Hepatocyte (in vitro differentiated cells): Measurements from ENCODE around the gene MFN2. TPM values are rescaled to one million over a fixed set of nuclear protein-coding genes. Genes with fewer than 3 reads are reported as not detected.
A peak's percentile ranks its signal among the peaks of the same experiment; 100 is the strongest.

Experiments used
- DNase-seq: peaks from one replicate; pipeline ENCODE4 v3.0.0-alpha.2; 2016; ENCODE audit warnings: low spot score
- H2AFZ ChIP-seq: fragments of 200-600 bp; sonication (generic); 2 replicates; pipeline ENCODE4 v1.6.0; 2016; ENCODE audit warnings: antibody characterized with exemption, mild to moderate bottlenecking
- H3K27ac ChIP-seq: fragments of 200-600 bp; sonication (generic); 2 replicates; pipeline ENCODE4 v1.5.1; 2016; ENCODE audit warnings: mild to moderate bottlenecking
- H3K27me3 ChIP-seq: fragments of 200-600 bp; sonication (generic); 2 replicates; pipeline ENCODE4 v1.6.1; 2016
- H3K36me3 ChIP-seq: fragments of 200-600 bp; sonication (generic); replicated peaks from 2 replicates; pipeline ENCODE4 v1.5.1; 2016; ENCODE audit warnings: low read depth; ENCODE audit not compliant: insufficient read depth
- H3K4me1 ChIP-seq: fragments of 200-600 bp; sonication (generic); 2 replicates; pipeline ENCODE4 v1.5.1; 2016; ENCODE audit warnings: mild to moderate bottlenecking, moderate library complexity; ENCODE audit not compliant: insufficient read depth
- H3K4me2 ChIP-seq: fragments of 200-600 bp; sonication (generic); 2 replicates; pipeline ENCODE4 v1.6.0; 2016
- H3K4me3 ChIP-seq: fragments of 200-600 bp; sonication (generic); 2 replicates; pipeline ENCODE4 v1.5.1; 2016; ENCODE audit warnings: mild to moderate bottlenecking
- H3K79me2 ChIP-seq: fragments of 200-600 bp; sonication (generic); 2 replicates; pipeline ENCODE4 v1.6.0; 2017; ENCODE audit warnings: mild to moderate bottlenecking
- H3K9me2 ChIP-seq: fragments of 200-600 bp; sonication (generic); replicated peaks from 2 replicates; pipeline ENCODE4 v1.6.0; 2017; ENCODE audit warnings: mild to moderate bottlenecking; ENCODE audit not compliant: insufficient read depth
- H3K9me3 ChIP-seq: fragments of 200-600 bp; sonication (generic); 2 replicates; pipeline ENCODE4 v1.5.1; 2016; ENCODE audit warnings: low read depth, mild to moderate bottlenecking
- H4K20me1 ChIP-seq: fragments of 200-600 bp; sonication (generic); 2 replicates; pipeline ENCODE4 v1.6.0; 2016; ENCODE audit warnings: mild to moderate bottlenecking; ENCODE audit not compliant: insufficient read depth, poor library complexity, severe bottlenecking
- CTCF ChIP-seq: fragments of 200-600 bp; sonication (generic); IDR thresholded peaks from 2 replicates; pipeline ENCODE4 v1.5.1; 2016; ENCODE audit warnings: antibody characterized with exemption, mild to moderate bottlenecking; ENCODE audit not compliant: poor library complexity
- EZH2 ChIP-seq: fragments of 200-600 bp; sonication (generic); IDR thresholded peaks from 2 replicates; pipeline ENCODE4 v1.6.1; 2016; ENCODE audit warnings: antibody characterized with exemption, mild to moderate bottlenecking, borderline replicate concordance
- EZH2phosphoT487 ChIP-seq: fragments of 200-600 bp; sonication (generic); IDR thresholded peaks from one replicate; pipeline ENCODE4 v1.6.1; 2018; ENCODE audit warnings: antibody characterized with exemption, mild to moderate bottlenecking, low read depth, moderate library complexity; ENCODE audit not compliant: unreplicated experiment, severe bottlenecking
- WGBS: methylation state at CpG from one replicate; pipeline ENCODE4 v1.1.6; 2016; ENCODE audit warnings: low lambda C conversion rate; ENCODE audit errors: missing lambda C conversion rate; 5-methylcytosine and 5-hydroxymethylcytosine counted together
- polyA plus RNA-seq: library from polyadenylated mRNA; unstranded; fragments of >200 nt; fragmentation: Nextera tagmentation; extraction: Ambion mirVana; gene quantifications from 2 replicates; pipeline ENCODE4 v1.2.1, GENCODE V29; 2016
- total RNA-seq: library from RNA; depleted of rRNA; stranded (reverse); fragments of >200 nt; gene quantifications from 2 replicates; pipeline ENCODE4 v1.2.3, GENCODE V29; 2014

MFN2 gene
- total and polyA plus RNA-seq, 2 experiments from 2014 or later, result 43.1 to 54.3 TPM

- Histone ChIP-seq H3K4me2 (no peak overlapping the region), H3K9me2 (no peaks in the 10 kb centered on the region), H3K79me2 (peaks cover 75% of the 10 kb centered on the region), H3K27ac (peak overlapping the region; percentile 81), H3K27me3 (no peaks in the 10 kb centered on the region), H2AFZ (no peak overlapping the region), H3K36me3 (no peaks in the 10 kb centered on the region), H4K20me1 (no peaks in the 10 kb centered on the region), H3K9me3 (no peaks in the 10 kb centered on the region), H3K4me1 (peaks cover 28% of the 10 kb centered on the region), H3K4me3 (no peak overlapping the region)
- no peak for TF ChIP-seq EZH2
- TF ChIP-seq CTCF, result no peak
- no peak for TF ChIP-seq EZH2phosphoT487
- WGBS, result 70% methylated on average over 7 of the region's 7 CpGs
- DNase-seq, result no peak
These were observed 5.6 kb downstream of the MFN2 start for GRCh38 chr1:11985851-11986250.

GRCh38 chr1:11989669-11990068 is 9.4 kb downstream of the MFN2 start:
- no peaks in the 10 kb centered on the region for H3K27me3 ChIP-seq
- H3K27ac ChIP-seq, result no peak overlapping the region
- TF ChIP-seq EZH2, result no peak
- TF ChIP-seq CTCF, result no peak
- TF ChIP-seq EZH2phosphoT487, result no peak
- H3K9me2 ChIP-seq, result no peaks in the 10 kb centered on the region
- H3K4me3 ChIP-seq, result no peak overlapping the region
- no peaks in the 10 kb centered on the region for H4K20me1 ChIP-seq
- no peak overlapping the region for H3K4me2 ChIP-seq
- H3K4me1 ChIP-seq, result peaks cover 6% of the 10 kb centered on the region
- DNase-seq, result no peak
- H3K36me3 ChIP-seq, result no peaks in the 10 kb centered on the region
- H3K79me2 ChIP-seq, result peaks cover 46% of the 10 kb centered on the region
- WGBS, result 94% methylated on average over 7 of the region's 7 CpGs
- H3K9me3 ChIP-seq, result no peaks in the 10 kb centered on the region
- no peak overlapping the region for H2AFZ ChIP-seq

- H2AFZ ChIP-seq, result no peak overlapping the region
- no peaks in the 10 kb centered on the region for H3K4me1 ChIP-seq
- peaks cover 41% of the 10 kb centered on the region for H3K79me2 ChIP-seq
- no peak overlapping the region for H3K4me3 ChIP-seq
- no peaks in the 10 kb centered on the region for H3K27me3 ChIP-seq
- no peak overlapping the region for H3K27ac ChIP-seq
- DNase-seq, result no peak
- no peaks in the 10 kb centered on the region for H3K9me3 ChIP-seq
- H3K4me2 ChIP-seq, result no peak overlapping the region
- WGBS, result 92% methylated on average over 10 of the region's 10 CpGs
- H3K36me3 ChIP-seq, result no peaks in the 10 kb centered on the region
- H3K9me2 ChIP-seq, result no peaks in the 10 kb centered on the region
- no peaks in the 10 kb centered on the region for H4K20me1 ChIP-seq
- no peak for TF ChIP-seq EZH2
These were observed 10.2 kb downstream of the MFN2 start for GRCh38 chr1:11990303-11991032.

- Histone ChIP-seq H3K9me2 (no peaks in the 10 kb centered on the region), H3K27me3 (no peaks in the 10 kb centered on the region), H3K36me3 (no peaks in the 10 kb centered on the region), H3K4me3 (no peak overlapping the region), H3K9me3 (no peaks in the 10 kb centered on the region), H3K79me2 (peaks cover 25% of the 10 kb centered on the region), H4K20me1 (no peaks in the 10 kb centered on the region), H3K4me2 (no peak overlapping the region), H3K27ac (no peak overlapping the region), H2AFZ (no peak overlapping the region), H3K4me1 (no peaks in the 10 kb centered on the region)
- TF ChIP-seq EZH2, result no peak
- TF ChIP-seq CTCF, result no peak
- TF ChIP-seq EZH2phosphoT487, result no peak
- DNase-seq, result no peak
- 87% methylated on average over 16 of the region's 16 CpGs for WGBS
These were observed 11.9 kb downstream of the MFN2 start for GRCh38 chr1:11991969-11992676.
